Choroid plexus epithelial cell (primary cell): ENCODE measurements around the gene ORC3.

Experiments
- DNase-seq: peaks from one replicate; pipeline ENCODE4 v3.0.0-alpha.2; 2010; ENCODE audit warnings: low read depth
- H3K4me3 ChIP-seq: 2 replicates; pipeline ENCODE4 v1.5.1; 2011; ENCODE audit warnings: low read depth, mild to moderate bottlenecking, control low read depth, low read length, moderate library complexity
- TF ChIP-seq, protein P1 (sequence below): conservative IDR thresholded peaks from 2 replicates; pipeline ENCODE4 v1.5.1; 2011; ENCODE audit warnings: low read depth, mild to moderate bottlenecking, control low read depth, inconsistent platforms, low read length, moderate library complexity

Gene ORC3

DNA sequence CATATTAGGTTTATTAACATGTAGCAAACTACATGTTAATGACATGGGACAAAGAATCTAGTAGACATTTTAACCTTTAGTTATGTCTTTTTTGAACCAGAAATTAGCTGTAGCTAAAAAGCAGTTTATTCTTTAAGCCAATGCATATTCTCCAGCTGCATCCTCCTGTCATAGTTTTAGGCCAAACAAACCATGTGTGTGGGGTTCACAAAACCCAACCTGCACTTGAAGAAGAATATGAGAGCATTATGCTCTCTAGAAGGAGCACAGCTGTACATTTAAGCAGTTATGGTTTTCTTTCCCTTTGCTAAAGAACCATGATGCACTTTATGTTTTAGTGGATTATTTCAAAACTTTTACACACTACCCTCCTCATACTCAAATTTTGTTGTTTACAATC, 65.9 kb downstream of the ORC3 start:
- H3K4me3 ChIP-seq: no peak overlapping the region
- TF ChIP-seq, protein P1, sequence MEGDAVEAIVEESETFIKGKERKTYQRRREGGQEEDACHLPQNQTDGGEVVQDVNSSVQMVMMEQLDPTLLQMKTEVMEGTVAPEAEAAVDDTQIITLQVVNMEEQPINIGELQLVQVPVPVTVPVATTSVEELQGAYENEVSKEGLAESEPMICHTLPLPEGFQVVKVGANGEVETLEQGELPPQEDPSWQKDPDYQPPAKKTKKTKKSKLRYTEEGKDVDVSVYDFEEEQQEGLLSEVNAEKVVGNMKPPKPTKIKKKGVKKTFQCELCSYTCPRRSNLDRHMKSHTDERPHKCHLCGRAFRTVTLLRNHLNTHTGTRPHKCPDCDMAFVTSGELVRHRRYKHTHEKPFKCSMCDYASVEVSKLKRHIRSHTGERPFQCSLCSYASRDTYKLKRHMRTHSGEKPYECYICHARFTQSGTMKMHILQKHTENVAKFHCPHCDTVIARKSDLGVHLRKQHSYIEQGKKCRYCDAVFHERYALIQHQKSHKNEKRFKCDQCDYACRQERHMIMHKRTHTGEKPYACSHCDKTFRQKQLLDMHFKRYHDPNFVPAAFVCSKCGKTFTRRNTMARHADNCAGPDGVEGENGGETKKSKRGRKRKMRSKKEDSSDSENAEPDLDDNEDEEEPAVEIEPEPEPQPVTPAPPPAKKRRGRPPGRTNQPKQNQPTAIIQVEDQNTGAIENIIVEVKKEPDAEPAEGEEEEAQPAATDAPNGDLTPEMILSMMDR: no peak
- DNase-seq: no peak

DNA sequence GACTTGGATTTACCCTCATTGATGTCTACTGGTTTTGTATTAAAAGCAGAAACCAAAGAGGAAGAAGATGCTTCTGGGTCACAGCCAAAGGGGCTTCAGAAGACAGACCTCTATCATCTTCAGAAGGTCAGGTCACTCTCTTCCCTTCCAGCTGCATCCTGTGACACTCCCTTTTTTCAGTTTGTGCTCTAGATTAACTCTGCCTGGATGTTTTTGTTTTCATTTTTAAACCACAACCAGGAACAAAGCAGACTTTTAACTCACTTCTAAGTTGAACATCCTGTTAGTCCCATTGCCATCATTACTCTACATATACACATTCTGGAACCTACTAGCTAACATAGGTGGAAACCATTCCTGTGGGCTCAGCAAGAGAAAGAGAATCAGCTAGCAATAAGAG, 66.9 kb downstream of the ORC3 start:
- TF ChIP-seq, protein P1: no peak
- H3K4me3 ChIP-seq: no peak overlapping the region
- peak; percentile 45 for DNase-seq

- H3K4me3 ChIP-seq: no peak overlapping the region
- TF ChIP-seq, protein P1: no peak
- peak; percentile 51 for DNase-seq
Measured at GRCh38 chr6:87658516-87658915, 68.6 kb downstream of the ORC3 start.

DNA sequence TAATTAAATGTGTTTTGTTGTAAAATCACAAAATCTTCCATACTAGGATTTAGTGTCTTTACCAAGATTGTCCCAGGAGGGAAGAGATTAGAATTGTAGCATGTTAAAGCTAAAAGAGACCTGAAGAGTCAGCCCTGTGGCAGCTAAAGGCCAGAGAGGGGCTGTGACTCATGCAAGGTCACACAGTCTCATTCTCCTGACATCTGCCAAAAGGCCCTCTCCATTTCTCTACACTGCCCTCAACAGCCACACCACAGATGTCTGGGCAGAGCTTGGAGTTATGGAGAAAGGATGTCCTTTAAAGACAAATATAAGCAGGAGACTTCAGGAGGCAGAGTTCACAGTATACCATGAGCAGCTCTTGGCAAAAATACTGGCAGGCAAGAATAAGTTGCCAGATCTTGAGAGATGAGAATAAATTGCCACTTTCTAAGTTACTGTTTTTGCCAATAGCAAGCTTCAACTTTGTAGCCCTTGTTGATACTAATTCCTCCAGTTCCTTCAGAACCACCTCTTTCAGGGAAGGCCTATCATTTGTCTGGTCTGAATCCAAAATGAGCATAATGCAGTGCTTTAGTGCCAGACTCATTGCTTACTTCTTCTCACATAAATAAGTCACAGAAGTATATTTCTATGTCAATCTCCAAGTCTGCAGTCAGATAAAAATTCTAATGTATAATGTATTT, 70.4 kb downstream of the ORC3 start:
- TF ChIP-seq, protein P1: no peak
- DNase-seq: peak; percentile 56
- H3K4me3 ChIP-seq: no peak overlapping the region

GRCh38 chr6:87661016-87661415, 71.1 kb downstream of the ORC3 start:
- TF ChIP-seq, protein P1: no peak
- no peak overlapping the region for H3K4me3 ChIP-seq
- DNase-seq: peak; percentile 61

- TF ChIP-seq, protein P1: no peak
- DNase-seq: peak; percentile 39
- no peak overlapping the region for H3K4me3 ChIP-seq
Measured at GRCh38 chr6:87661503-87661902, 71.6 kb downstream of the ORC3 start.

DNA sequence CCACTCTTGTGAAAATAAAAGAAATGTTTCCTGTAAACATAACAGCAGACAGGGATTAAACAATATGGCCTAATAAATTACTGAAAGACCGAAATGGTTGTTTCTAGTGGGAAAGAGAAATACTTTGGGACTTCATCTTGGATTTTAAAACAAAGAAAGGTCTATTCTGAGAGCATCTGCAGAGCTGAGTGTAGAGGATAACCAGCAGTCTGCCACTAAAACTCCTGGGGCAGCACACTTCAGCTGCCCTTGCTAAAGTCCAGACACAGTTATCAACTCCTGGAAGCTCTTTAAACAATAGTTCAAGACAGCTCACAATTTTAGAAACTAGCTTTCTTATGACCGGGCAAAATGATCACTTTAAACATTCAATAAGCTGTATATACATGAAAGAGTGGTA, 73.5 kb downstream of the ORC3 start:
- TF ChIP-seq, protein P1: no peak
- H3K4me3 ChIP-seq: no peak overlapping the region

More for the DNA sequence above, 73.5 kb downstream of the ORC3 start:
- no peak for DNase-seq
